HepG2 (cell line): ENCODE results near the gene MYCBPAP. TPM values are rescaled to one million over a fixed set of nuclear protein-coding genes. Genes with fewer than 3 reads are reported as not detected.

Experiments
- ATAC-seq: fragments of 200-7000 bp; cut with Tn5 transposase; 3 replicates; pipeline ENCODE4 v1.9.1; 2020; ENCODE audit warnings: mild to moderate bottlenecking, moderate library complexity
- BruUV-seq: library from RNA; stranded (reverse); fragments of 400-500 nt; replicated peaks from 2 replicates; lab custom pipeline; 2021; lab: Mats Ljungman, UMichigan
- CTCF ChIA-PET: fragments of 300-600 bp; formaldehyde crosslinking; extraction: SDS; loops from one replicate; lab custom pipeline; 2021; ENCODE audit warnings: low total read pairs, inconsistent platforms, low intra/inter-chr PET ratio; lab: Yijun Ruan, JAX
- POLR2A ChIA-PET: fragments of 350-600 bp; sonication (Branson Sonifier 250); formaldehyde crosslinking; loops from one replicate; lab custom pipeline; 2020; ENCODE audit warnings: antibody characterized with exemption, inconsistent platforms; lab: Yijun Ruan, JAX
- DNase-seq: peaks from one replicate; pipeline ENCODE4 v3.0.0-alpha.2; 2015; ENCODE audit warnings: low spot score
- FAIRE-seq: peaks from 3 replicates; lab custom pipeline; 2011; peaks lifted over from hg19 to GRCh38; lab: Jason Lieb, UNC
- H2AFZ ChIP-seq: one replicate; pipeline ENCODE4 v1.6.1; 2011; ENCODE audit warnings: low read length, inconsistent platforms
- H3K27ac ChIP-seq: fragments of 300-600 bp; 3 replicates; pipeline ENCODE4 v1.8.0; 2011; ENCODE audit warnings: mixed run types, mild to moderate bottlenecking, mixed read lengths, low read length, inconsistent platforms; ENCODE audit not compliant: insufficient read depth; ENCODE audit errors: extremely low read length
- H3K27me3 ChIP-seq, 2 experiments: fragments of 200-600 bp in 1 of 2; 2 replicates in 1 of 2; 3 replicates in 1 of 2; pipeline versions ENCODE4 v1.6.0 to v1.8.0; 2011; ENCODE audit warnings: low read length in 2 of 2, mild to moderate bottlenecking in 2 of 2, moderate library complexity in 2 of 2, inconsistent platforms in 1 of 2; ENCODE audit not compliant: insufficient read depth in 2 of 2, control insufficient read depth in 1 of 2
- H3K36me3 ChIP-seq, 2 experiments: fragments of 200-600 bp in 1 of 2; replicated peaks in 1 of 2; 2 replicates in 1 of 2; 3 replicates in 1 of 2; pipeline versions ENCODE4 v1.5.1 to v1.8.0; 2011; ENCODE audit warnings: low read length in 2 of 2, inconsistent platforms in 1 of 2; ENCODE audit not compliant: insufficient read depth in 2 of 2, control insufficient read depth in 1 of 2
- H3K4me1 ChIP-seq: 2 replicates; pipeline ENCODE4 v1.5.1; 2012; ENCODE audit warnings: low read length, inconsistent platforms; ENCODE audit not compliant: insufficient read depth
- H3K4me2 ChIP-seq: 2 replicates; pipeline ENCODE4 v1.6.0; 2011; ENCODE audit warnings: low read depth, low read length, inconsistent platforms
- H3K4me3 ChIP-seq, 3 experiments: fragments of 200-600 bp in 1 of 3; sonication (generic), shearing (Covaris generic) in 1 of 3; replicated peaks in 1 of 3; 2 replicates each; pipeline ENCODE4 v1.5.1; 2011 to 2016; ENCODE audit warnings: low read length in 3 of 3, inconsistent platforms in 2 of 3, low read depth in 2 of 3, mild to moderate bottlenecking in 2 of 3, control low read depth in 1 of 3, mixed read lengths in 1 of 3; ENCODE audit not compliant: insufficient read depth in 1 of 3
- H3K79me2 ChIP-seq: one replicate; pipeline ENCODE4 v1.6.1; 2011; ENCODE audit warnings: low read length, inconsistent platforms; ENCODE audit not compliant: insufficient read depth
- H3K9ac ChIP-seq: 2 replicates; pipeline ENCODE4 v1.6.0; 2011; ENCODE audit warnings: mild to moderate bottlenecking, low read depth, low read length, inconsistent platforms; ENCODE audit not compliant: insufficient read depth
- H3K9me3 ChIP-seq: 2 replicates; pipeline ENCODE4 v1.5.1; 2012; ENCODE audit warnings: mild to moderate bottlenecking, low read length
- H4K20me1 ChIP-seq: 2 replicates; pipeline ENCODE4 v1.6.0; 2011; ENCODE audit warnings: inconsistent platforms, mild to moderate bottlenecking, low read length, moderate library complexity; ENCODE audit not compliant: insufficient read depth
- ETV5 ChIP-seq: IDR thresholded peaks from 2 replicates; pipeline ENCODE4 v1.6.1; 2018; ENCODE audit warnings: missing biosample characterization, missing genetic modification reagents, inconsistent platforms, borderline replicate concordance
- FOSL2 ChIP-seq: sonication (generic); formaldehyde crosslinking; IDR thresholded peaks from 2 replicates; pipeline ENCODE4 v1.4.0; 2020; ENCODE audit warnings: missing genetic modification reagents
- PLSCR1 ChIP-seq: sonication (generic); formaldehyde crosslinking; IDR thresholded peaks from 2 replicates; pipeline ENCODE4 v1.5.0; 2020; ENCODE audit warnings: missing genetic modification reagents, mild to moderate bottlenecking, borderline replicate concordance
- SUZ12 ChIP-seq: fragments of 150-350 bp; IDR thresholded peaks from 2 replicates; pipeline ENCODE4 v1.6.1; 2014; ENCODE audit warnings: low read depth, low read length
- TARDBP ChIP-seq: sonication (generic); formaldehyde crosslinking; IDR thresholded peaks from 2 replicates; pipeline ENCODE4 v1.8.0; 2022; ENCODE audit warnings: mild to moderate bottlenecking, missing genetic modification reagents
- ZBTB39 ChIP-seq: sonication (generic); formaldehyde crosslinking; IDR thresholded peaks from 2 replicates; pipeline ENCODE4 v1.5.0; 2020; ENCODE audit warnings: missing genetic modification reagents
- ZHX1 ChIP-seq: sonication (generic); formaldehyde crosslinking; IDR thresholded peaks from 2 replicates; pipeline ENCODE4 v1.8.1; 2022; ENCODE audit warnings: low read depth, mild to moderate bottlenecking, missing genetic modification reagents
- ZNF558 ChIP-seq: sonication (generic); formaldehyde crosslinking; IDR thresholded peaks from 2 replicates; pipeline ENCODE4 v1.9.0; 2022; ENCODE audit warnings: mild to moderate bottlenecking, missing genetic modification reagents, borderline replicate concordance
- ZNF878 ChIP-seq: sonication (generic); formaldehyde crosslinking; IDR thresholded peaks from 2 replicates; pipeline ENCODE4 v1.8.1; 2023; ENCODE audit warnings: mild to moderate bottlenecking, missing genetic modification reagents, moderate library complexity
- WGBS: methylation state at CpG from one replicate; pipeline ENCODE4 v1.1.6; 2017; ENCODE audit warnings: low lambda C conversion rate; 5-methylcytosine and 5-hydroxymethylcytosine counted together
- in situ Hi-C: cut with HindIII; loops from 2 replicates; pipeline ENCODE4 v1.10.0; 2017; ENCODE audit warnings: low pct_unique_long_range_greater_than_20kb; ENCODE audit not compliant: extremely low pct_ligation_motif_present
- intact Hi-C: fragments of 100-400 bp; cut with micrococcal nuclease; formaldehyde crosslinking; loops from one replicate; pipeline ENCODE4 v1.10.0; 2022; ENCODE audit not compliant: unreplicated experiment
- polyA plus RNA-seq, 8 experiments: library from polyadenylated mRNA; depleted of rRNA in 3 of 8; stranded (reverse) in 7 of 8; unstranded in 1 of 8; fragments of >200 nt; fragmentation: Illumina TruSeq in 4 of 8; extraction: Trizol in 4 of 8; gene quantifications; 2 replicates each; pipeline versions ENCODE4 v1.2.1 to v1.2.3, GENCODE V29; 2011 to 2016; ENCODE audit warnings: low read depth in 4 of 8, missing spikeins in 1 of 8, mixed read lengths in 1 of 8; ENCODE audit not compliant: insufficient read depth in 1 of 8
- total RNA-seq, 5 experiments: library from RNA; depleted of rRNA; stranded (reverse); fragments of >200 nt; fragmentation: Illumina TruSeq; extraction: Trizol; gene quantifications; 2 replicates each; pipeline ENCODE4 v1.2.3, GENCODE V29; 2016; ENCODE audit warnings: low read depth in 1 of 5

MYCBPAP gene
- total and polyA plus RNA-seq, 2 of the 13 experiments (the other 11 are each of a cell fraction or from before 2014, with no cell fraction given) = 0.22 to 0.24 TPM

GRCh38 chr17:50566886-50567285 lies 58.6 kb downstream of the MYCBPAP start:
- ChIA-PET CTCF (no interaction called here), POLR2A (no interaction called here)
- intact Hi-C loops = no loop called here
- H3K9ac ChIP-seq = no peak overlapping the region
- peaks cover 5% of the 10 kb centered on the region; the same call in 1 of the 2 replicates for H4K20me1 ChIP-seq
- no peaks in the 10 kb centered on the region for H3K9me3 ChIP-seq
- no peaks in the 10 kb centered on the region for H3K4me1 ChIP-seq
- in situ Hi-C loops = no loop called here
- WGBS = 40% methylated on average over 2 of the region's 2 CpGs
- H3K36me3 ChIP-seq = no peaks in the 10 kb centered on the region
- no peak overlapping the region for H3K27ac ChIP-seq
- H2AFZ ChIP-seq = no peak overlapping the region
- no peaks in the 10 kb centered on the region for H3K79me2 ChIP-seq
- ATAC-seq (no peak), DNase-seq (no peak), FAIRE-seq (no peak)
- no TSS peak for BruUV-seq
- no peak overlapping the region for H3K4me2 ChIP-seq
- H3K4me3 ChIP-seq = no peak overlapping the region
- TF ChIP-seq ZNF878 (CRISPR knock-in tag) = no peak
- no peak for TF ChIP-seq ZNF558 (CRISPR knock-in tag)
- TF ChIP-seq PLSCR1 (CRISPR knock-in tag) = no peak
- TF ChIP-seq TARDBP (CRISPR knock-in tag) = no peak
- no peak for TF ChIP-seq ZBTB39 (CRISPR knock-in tag)
- TF ChIP-seq SUZ12 = no peak
- TF ChIP-seq FOSL2 (CRISPR knock-in tag) = no peak
- TF ChIP-seq ZHX1 = no peak
- no peak for TF ChIP-seq ETV5 (CRISPR knock-in tag)
- TF ChIP-seq, all 625 proteins: peak for 0
- peaks cover 38 to 93% of the 10 kb centered on the region in 2 experiments for H3K27me3 ChIP-seq
